GM12892 (cell line): ENCODE data around the gene TERB1. TPM values are rescaled to one million over a fixed set of nuclear protein-coding genes. Genes with fewer than 3 reads are reported as not detected.
A peak's percentile ranks its signal among the peaks of the same experiment; 100 is the strongest.

ENCODE experiments used
- DNase-seq: peaks from one replicate; pipeline ENCODE4 v3.0.0; 2011; ENCODE audit not compliant: insufficient read length
- FAIRE-seq: peaks from 2 replicates; lab custom pipeline; 2011; peaks lifted over from hg19 to GRCh38; lab: Jason Lieb, UNC
- POLR2A ChIP-seq: IDR thresholded peaks from 2 replicates; pipeline ENCODE4 v1.6.1; 2011; ENCODE audit warnings: low read depth, low read length, control low read depth
- POLR2AphosphoS5 ChIP-seq: IDR thresholded peaks from 2 replicates; pipeline ENCODE4 v1.6.1; 2011; ENCODE audit warnings: low read depth, low read length, control low read depth
- TAF1 ChIP-seq: IDR thresholded peaks from 2 replicates; pipeline ENCODE4 v1.6.1; 2011; ENCODE audit warnings: low read depth, mild to moderate bottlenecking, control low read depth, low read length, borderline replicate concordance
- polyA plus RNA-seq: library from polyadenylated mRNA; unstranded; fragments of >200 nt; gene quantifications from one replicate; pipeline ENCODE4 v1.2.1, GENCODE V29; 2012; ENCODE audit warnings: missing spikeins, inconsistent platforms; ENCODE audit not compliant: missing spikeins

The TERB1 gene
- polyA plus RNA-seq: not detected

- TF ChIP-seq POLR2AphosphoS5 (no peak), POLR2A (no peak; the same call in 1 of the 2 replicates), TAF1 (no peak)
- peak; percentile 10 for DNase-seq
- no peak for FAIRE-seq
These were observed at the start of gene TERB1 for GRCh38 chr16:66801320-66802105. TSS of gene TERB1 (minus strand) at chr16:66801584. CDS start at chr16:66796798, 4,786 bp downstream.

GRCh38 chr16:66850115-66850815, 48.9 kb upstream of the TERB1 start:
- DNase-seq (no peak), FAIRE-seq (no peak)
- TF ChIP-seq POLR2A (no peak), POLR2AphosphoS5 (no peak), TAF1 (no peak)

GRCh38 chr16:66849549-66849948, 48.2 kb upstream of the TERB1 start:
- no peak for DNase-seq
- FAIRE-seq: no peak
- TF ChIP-seq POLR2AphosphoS5 (no peak), POLR2A (no peak), TAF1 (no peak)

- TF ChIP-seq TAF1 (no peak), POLR2A (no peak), POLR2AphosphoS5 (no peak)
- FAIRE-seq: no peak
- no peak for DNase-seq
These were observed 47.6 kb upstream of the TERB1 start for GRCh38 chr16:66849021-66849420.

GRCh38 chr16:66848172-66848571, 46.8 kb upstream of the TERB1 start:
- FAIRE-seq (no peak), DNase-seq (no peak)
- TF ChIP-seq POLR2AphosphoS5 (no peak), TAF1 (no peak), POLR2A (no peak)

GRCh38 chr16:66847533-66848067, 46.2 kb upstream of the TERB1 start:
- FAIRE-seq (no peak), DNase-seq (no peak)
- TF ChIP-seq POLR2AphosphoS5 (no peak), TAF1 (no peak), POLR2A (no peak)

- no peak for FAIRE-seq
- no peak for TF ChIP-seq POLR2A
- no peak for TF ChIP-seq POLR2AphosphoS5
- no peak for TF ChIP-seq TAF1
- DNase-seq: no peak
These were observed 45.4 kb upstream of the TERB1 start for GRCh38 chr16:66846831-66847230.

GRCh38 chr16:66846266-66846665, 44.9 kb upstream of the TERB1 start:
- TF ChIP-seq POLR2AphosphoS5: no peak
- no peak for TF ChIP-seq TAF1
- TF ChIP-seq POLR2A: no peak
- DNase-seq (no peak), FAIRE-seq (peak; percentile 64)

GRCh38 chr16:66845791-66846221, 44.4 kb upstream of the TERB1 start:
- TF ChIP-seq POLR2A (no peak), POLR2AphosphoS5 (no peak), TAF1 (no peak)
- FAIRE-seq: no peak

GRCh38 chr16:66845080-66845410, 43.7 kb upstream of the TERB1 start:
- no peak for DNase-seq
- TF ChIP-seq POLR2AphosphoS5: no peak
- TF ChIP-seq TAF1: no peak
- no peak for TF ChIP-seq POLR2A
- FAIRE-seq: no peak

More at GRCh38 chr16:66845791-66846221, 44.4 kb upstream of the TERB1 start:
- no peak for DNase-seq

- DNase-seq: no peak
These were observed 43.1 kb upstream of the TERB1 start, which contains the start of gene CA7 for GRCh38 chr16:66844342-66845079. TSS of gene CA7 (plus strand) at chr16:66844414. CDS start at chr16:66844488, 74 bp downstream.

GRCh38 chr16:66844009-66844341, 42.6 kb upstream of the TERB1 start:
- no peak for FAIRE-seq

More at GRCh38 chr16:66844342-66845079, 43.1 kb upstream of the TERB1 start, which contains the start of gene CA7:
- TF ChIP-seq POLR2AphosphoS5 (no peak), POLR2A (no peak), TAF1 (no peak)
- FAIRE-seq: no peak

More at GRCh38 chr16:66844009-66844341, 42.6 kb upstream of the TERB1 start:
- no peak for DNase-seq
- no peak for TF ChIP-seq POLR2A
- TF ChIP-seq TAF1: no peak
